PC-3 (cell line): ENCODE data around the gene RAB4A.

Experiments
- CTCF ChIP-seq: fragments of 300-600 bp; sonication (generic); conservative IDR thresholded peaks from 2 replicates; pipeline ENCODE4 v1.5.1; 2017; ENCODE audit warnings: antibody characterized with exemption, low read depth, mild to moderate bottlenecking, low read length
- EZH2 ChIP-seq: fragments of 300-600 bp; sonication (generic); IDR thresholded peaks from one replicate; pipeline ENCODE4 v1.6.1; 2017; ENCODE audit warnings: antibody characterized with exemption, mild to moderate bottlenecking, low read length; ENCODE audit not compliant: unreplicated experiment
- EZH2phosphoT487 ChIP-seq: fragments of 300-600 bp; sonication (generic); IDR thresholded peaks from 2 replicates; pipeline ENCODE4 v1.6.1; 2018; ENCODE audit warnings: mild to moderate bottlenecking, antibody characterized with exemption, low read length, borderline replicate concordance

GRCh38 chr1:229244091-229244490 lies 26.8 kb upstream of the RAB4A start:
- TF ChIP-seq CTCF (no peak), EZH2phosphoT487 (no peak), EZH2 (no peak)
